Measurements from ENCODE around the gene BCL2L14.

GRCh38 chr12:12141000-12141399 is 70.3 kb downstream of the BCL2L14 start:
- TF ChIP-seq, protein P1, sequence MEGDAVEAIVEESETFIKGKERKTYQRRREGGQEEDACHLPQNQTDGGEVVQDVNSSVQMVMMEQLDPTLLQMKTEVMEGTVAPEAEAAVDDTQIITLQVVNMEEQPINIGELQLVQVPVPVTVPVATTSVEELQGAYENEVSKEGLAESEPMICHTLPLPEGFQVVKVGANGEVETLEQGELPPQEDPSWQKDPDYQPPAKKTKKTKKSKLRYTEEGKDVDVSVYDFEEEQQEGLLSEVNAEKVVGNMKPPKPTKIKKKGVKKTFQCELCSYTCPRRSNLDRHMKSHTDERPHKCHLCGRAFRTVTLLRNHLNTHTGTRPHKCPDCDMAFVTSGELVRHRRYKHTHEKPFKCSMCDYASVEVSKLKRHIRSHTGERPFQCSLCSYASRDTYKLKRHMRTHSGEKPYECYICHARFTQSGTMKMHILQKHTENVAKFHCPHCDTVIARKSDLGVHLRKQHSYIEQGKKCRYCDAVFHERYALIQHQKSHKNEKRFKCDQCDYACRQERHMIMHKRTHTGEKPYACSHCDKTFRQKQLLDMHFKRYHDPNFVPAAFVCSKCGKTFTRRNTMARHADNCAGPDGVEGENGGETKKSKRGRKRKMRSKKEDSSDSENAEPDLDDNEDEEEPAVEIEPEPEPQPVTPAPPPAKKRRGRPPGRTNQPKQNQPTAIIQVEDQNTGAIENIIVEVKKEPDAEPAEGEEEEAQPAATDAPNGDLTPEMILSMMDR (conservative IDR thresholded peaks at IDR 0.05; ENCODE audit: low read depth, low read length) = no peak
- TF ChIP-seq EZH2phosphoT487 (IDR thresholded peaks at IDR 0.05; ENCODE audit: borderline replicate concordance, low read length) = no peak
